PC-9 (cell line): ENCODE data around the gene PDZRN4.

Experiments
- CTCF ChIP-seq: fragments of 200-600 bp; sonication (generic); conservative IDR thresholded peaks from 2 replicates; pipeline ENCODE4 v1.6.1; 2017; ENCODE audit warnings: mixed run types, antibody characterized with exemption, mild to moderate bottlenecking, moderate library complexity
- EZH2 ChIP-seq: fragments of 200-600 bp; sonication (generic); IDR thresholded peaks from 2 replicates; pipeline ENCODE4 v1.8.0; 2017; ENCODE audit warnings: antibody characterized with exemption, low read depth

GRCh38 chr12:41459906-41460214 lies 271.7 kb downstream of the PDZRN4 start:
- TF ChIP-seq CTCF: no peak
- TF ChIP-seq EZH2: no peak
